ENCODE measurements around the gene PLD6. TPM values are rescaled to one million over a fixed set of nuclear protein-coding genes. Genes with fewer than 3 reads are reported as not detected.

Gene PLD6
- total RNA-seq, 2 experiments from 2014 or later, result 19.4 to 19.5 TPM

GRCh38 chr17:17231621-17232302 lies 25.6 kb upstream of the PLD6 start:
- Mint-ChIP-seq H3K36me3 (peaks cover 1% of the 10 kb centered on the region), H3K27me3 (no peaks in the 10 kb centered on the region), H3K4me3 (no peak overlapping the region), H3K9me3 (no peaks in the 10 kb centered on the region), H3K4me1 (peaks cover 14% of the 10 kb centered on the region), H3K27ac (peak overlapping the region; percentile 30)
- DNase-seq, result no peak

DNA sequence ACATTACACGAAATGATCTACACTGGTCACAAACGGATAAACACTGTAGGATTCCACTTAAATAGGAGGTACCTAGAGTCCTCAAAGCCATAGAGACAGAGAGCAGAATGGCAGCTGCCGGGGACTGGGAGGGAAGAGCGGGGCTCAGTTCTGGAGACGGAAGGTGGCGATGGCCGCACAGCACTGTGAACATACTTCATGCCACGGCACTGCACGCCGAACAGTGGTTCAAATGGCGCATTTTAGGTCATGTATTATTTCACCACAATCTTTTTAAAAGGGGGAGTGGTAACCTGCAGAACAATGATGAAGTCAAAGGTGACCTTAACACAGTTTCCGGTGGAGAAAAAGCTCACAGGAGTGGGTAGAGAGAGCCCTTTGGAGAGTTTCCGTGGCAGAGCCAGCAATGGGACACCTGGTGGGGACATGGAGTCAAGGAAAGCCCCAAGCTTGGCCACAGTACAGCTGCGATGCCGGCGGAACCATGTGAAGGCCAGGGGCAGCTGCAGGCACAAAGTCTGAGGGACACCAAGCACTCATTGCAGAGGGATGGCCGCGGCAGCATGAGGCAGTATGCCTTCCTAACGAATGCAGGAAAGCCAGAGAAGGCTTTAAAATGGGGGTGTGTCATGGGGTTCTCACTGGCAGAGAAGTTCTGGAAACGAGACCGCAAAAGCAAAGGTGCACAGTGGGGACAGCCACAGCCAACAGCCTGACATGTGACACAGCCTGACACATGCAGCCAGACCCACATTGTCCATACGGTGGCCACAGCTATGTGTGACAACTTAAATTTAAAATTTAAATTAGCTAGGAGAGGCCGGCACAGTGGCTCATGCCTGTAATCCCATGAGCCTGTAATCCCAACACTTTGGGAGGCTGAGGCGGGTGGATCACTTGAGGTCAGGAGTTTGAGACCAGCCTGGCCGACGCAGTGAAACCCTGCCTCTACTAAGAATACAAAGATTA lies 23.6 kb upstream of the PLD6 start:
- Mint-ChIP-seq H3K27me3 (no peaks in the 10 kb centered on the region), H3K9me3 (no peaks in the 10 kb centered on the region), H3K4me1 (no peaks in the 10 kb centered on the region), H3K4me3 (no peak overlapping the region), H3K27ac (no peak overlapping the region), H3K36me3 (peaks cover 4% of the 10 kb centered on the region)
- no peak for DNase-seq

DNA sequence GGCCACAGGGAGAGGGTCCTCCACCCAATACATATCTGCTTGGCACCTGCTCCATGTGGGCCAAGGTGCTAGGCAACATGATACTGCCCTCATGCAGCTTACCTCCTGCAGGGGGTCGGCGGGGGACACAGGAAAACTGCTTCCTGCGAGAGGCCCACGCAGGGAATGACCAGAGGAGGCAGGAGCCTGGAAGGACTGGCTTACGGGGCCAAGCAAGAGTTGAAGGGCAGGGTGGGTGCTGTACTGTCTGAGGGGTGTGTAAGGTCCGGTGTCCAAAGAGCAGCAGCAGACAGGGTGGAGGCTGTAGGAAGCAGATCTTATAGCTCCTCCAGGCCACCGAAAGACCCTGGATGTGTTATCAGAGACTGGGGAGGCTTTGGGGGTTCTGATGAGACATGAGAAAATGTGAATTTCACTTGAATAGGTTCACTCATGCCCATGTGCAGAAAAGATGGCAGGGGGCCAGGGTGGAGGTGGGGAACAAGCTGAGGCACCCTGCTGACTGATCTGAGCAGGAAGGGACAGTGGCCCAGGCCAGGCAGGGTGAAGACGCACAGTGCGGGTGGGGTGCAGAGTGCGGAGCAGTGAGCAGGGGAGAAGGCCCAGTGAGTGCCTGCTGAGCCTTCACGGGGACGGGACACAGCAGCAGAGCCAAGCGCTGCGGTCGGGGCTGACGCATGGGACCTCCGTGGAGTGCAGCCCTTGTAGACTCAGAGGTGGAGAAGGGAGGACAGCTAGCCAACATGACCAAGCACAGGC lies 22.6 kb upstream of the PLD6 start:
- DNase-seq, result no peak
- H3K27me3 Mint-ChIP-seq, result no peaks in the 10 kb centered on the region
- no peak overlapping the region for H3K27ac Mint-ChIP-seq
- peaks cover 5% of the 10 kb centered on the region for H3K36me3 Mint-ChIP-seq
- no peaks in the 10 kb centered on the region for H3K9me3 Mint-ChIP-seq
- no peak overlapping the region for H3K4me3 Mint-ChIP-seq
- H3K4me1 Mint-ChIP-seq, result no peaks in the 10 kb centered on the region

DNA sequence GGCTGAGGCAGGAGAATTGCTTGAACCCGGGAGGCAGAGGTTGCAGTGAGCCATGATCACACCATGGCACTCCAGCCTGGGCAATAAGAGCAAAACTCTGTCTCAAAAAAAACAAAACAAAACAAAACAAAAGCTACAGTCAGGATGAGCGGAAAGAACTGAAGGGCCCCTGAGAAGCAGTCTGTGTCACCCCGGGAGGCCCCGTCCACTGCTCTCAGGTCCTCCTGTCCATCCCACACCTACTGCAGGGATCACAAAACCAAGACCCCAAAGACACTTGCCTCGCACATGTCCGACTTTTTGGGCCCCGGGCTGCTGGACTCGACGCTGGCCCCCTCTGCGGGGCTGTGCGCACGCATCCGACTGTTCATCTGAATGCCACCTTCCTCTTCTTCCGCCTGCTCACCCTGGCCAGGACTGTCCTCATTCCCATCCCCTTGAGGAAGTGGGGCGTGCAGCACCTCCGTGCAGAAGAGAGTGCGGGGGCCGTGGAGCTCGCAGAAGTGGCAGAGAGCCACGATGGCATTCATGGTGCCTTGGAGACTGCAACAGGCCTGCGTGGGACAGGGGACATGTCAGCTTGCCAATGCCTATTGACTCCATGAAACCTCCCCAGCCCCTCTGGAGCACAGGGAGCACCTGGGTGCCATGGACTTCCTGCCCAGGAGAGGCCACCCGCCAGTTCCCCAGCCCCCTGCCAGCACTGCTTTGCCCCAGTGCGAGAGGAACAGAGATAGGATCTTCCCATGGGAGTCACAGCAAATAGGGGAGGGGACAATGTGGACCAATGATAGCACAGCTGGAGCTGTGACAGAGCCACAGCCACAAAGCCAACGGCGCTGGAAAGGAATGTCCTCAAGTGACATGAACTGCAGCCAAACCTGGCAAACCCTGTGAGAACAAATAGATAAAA lies 21.7 kb upstream of the PLD6 start:
- Mint-ChIP-seq H3K9me3 (no peaks in the 10 kb centered on the region), H3K36me3 (peaks cover 5% of the 10 kb centered on the region), H3K4me3 (no peak overlapping the region), H3K27me3 (no peaks in the 10 kb centered on the region), H3K27ac (no peak overlapping the region), H3K4me1 (no peaks in the 10 kb centered on the region)
- no peak for DNase-seq

GRCh38 chr17:17226451-17227265 lies 20.5 kb upstream of the PLD6 start:
- DNase-seq, result no peak
- no peaks in the 10 kb centered on the region for H3K27me3 Mint-ChIP-seq
- H3K27ac Mint-ChIP-seq, result no peak overlapping the region
- H3K4me3 Mint-ChIP-seq, result no peak overlapping the region
- H3K9me3 Mint-ChIP-seq, result no peaks in the 10 kb centered on the region
- H3K4me1 Mint-ChIP-seq, result no peaks in the 10 kb centered on the region
- peaks cover 5% of the 10 kb centered on the region for H3K36me3 Mint-ChIP-seq

DNA sequence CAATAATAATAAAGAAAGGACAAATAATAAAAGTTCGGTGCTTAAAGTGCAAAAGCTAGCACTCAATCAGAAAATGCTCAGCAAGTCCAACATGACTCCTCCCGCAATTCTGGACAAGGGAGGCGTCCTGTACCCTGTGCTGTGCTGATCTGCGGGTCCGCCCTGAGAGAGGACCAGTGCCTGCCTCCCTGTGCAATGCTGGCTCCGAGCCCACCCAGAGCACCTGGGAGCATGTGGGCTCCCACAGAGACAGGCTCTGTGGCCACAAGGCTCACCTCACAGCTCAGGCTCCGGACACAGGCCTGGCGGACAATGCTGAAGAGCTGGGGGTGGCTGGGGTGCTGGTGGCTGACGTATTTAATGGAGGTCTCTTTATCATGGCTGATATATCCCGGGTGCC lies 19.8 kb upstream of the PLD6 start:
- Mint-ChIP-seq H3K27me3 (no peaks in the 10 kb centered on the region), H3K4me3 (no peak overlapping the region), H3K4me1 (no peaks in the 10 kb centered on the region), H3K9me3 (no peaks in the 10 kb centered on the region), H3K36me3 (peaks cover 5% of the 10 kb centered on the region), H3K27ac (no peak overlapping the region)
- no peak for DNase-seq

GRCh38 chr17:17224137-17224536 lies 18.0 kb upstream of the PLD6 start:
- Mint-ChIP-seq H3K27me3 (no peaks in the 10 kb centered on the region), H3K4me3 (no peak overlapping the region), H3K9me3 (no peaks in the 10 kb centered on the region), H3K27ac (no peak overlapping the region), H3K4me1 (no peaks in the 10 kb centered on the region), H3K36me3 (peaks cover 4% of the 10 kb centered on the region)
- DNase-seq, result no peak

DNA sequence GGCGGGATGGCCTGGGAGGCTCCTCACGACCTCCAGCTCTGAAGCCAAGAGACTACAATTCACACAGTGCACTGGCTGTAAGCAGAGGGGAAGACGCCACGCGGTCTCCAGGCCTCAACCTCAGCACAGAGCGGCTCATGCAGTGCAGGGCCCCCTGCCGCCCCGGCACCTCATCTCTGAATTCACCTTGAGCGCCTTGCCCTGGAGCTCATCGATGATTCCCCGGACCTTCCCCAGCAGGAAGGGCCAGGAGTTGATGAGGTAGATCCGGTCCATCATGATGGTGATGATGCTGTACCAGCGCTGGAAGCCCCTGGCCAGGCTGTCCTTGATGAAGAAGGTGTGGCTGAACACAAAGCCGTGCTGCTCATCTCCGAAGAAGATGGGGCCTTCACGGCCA lies 17.6 kb upstream of the PLD6 start:
- no peaks in the 10 kb centered on the region for H3K9me3 Mint-ChIP-seq
- H3K27ac Mint-ChIP-seq, result no peak overlapping the region

DNA sequence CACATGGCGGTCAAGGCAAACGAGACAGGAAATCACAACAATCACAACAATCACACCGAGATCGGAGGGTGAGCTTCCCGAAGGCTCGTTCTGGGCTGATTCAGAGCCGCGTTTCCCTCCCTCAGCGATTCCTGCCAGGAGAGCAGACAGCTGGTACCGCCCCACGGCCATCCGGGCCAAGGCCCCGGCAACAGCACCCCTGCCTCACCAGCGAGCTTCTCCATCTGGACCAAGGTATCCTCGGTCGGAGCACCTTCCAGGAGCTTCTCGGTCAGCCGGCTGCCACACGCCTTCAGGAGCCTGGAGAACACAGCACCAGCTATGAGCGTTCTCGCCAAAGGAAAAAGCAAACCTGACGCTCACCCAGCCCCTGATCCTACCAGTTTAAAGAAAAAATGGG lies 15.2 kb upstream of the PLD6 start:
- Mint-ChIP-seq H3K4me1 (no peaks in the 10 kb centered on the region), H3K4me3 (no peak overlapping the region), H3K36me3 (peaks cover 6% of the 10 kb centered on the region), H3K27ac (no peak overlapping the region), H3K27me3 (no peaks in the 10 kb centered on the region), H3K9me3 (no peaks in the 10 kb centered on the region)
- DNase-seq, result no peak

More for the DNA sequence above, 17.6 kb upstream of the PLD6 start:
- Mint-ChIP-seq H3K27me3 (no peaks in the 10 kb centered on the region), H3K4me1 (no peaks in the 10 kb centered on the region), H3K4me3 (no peak overlapping the region), H3K36me3 (peaks cover 4% of the 10 kb centered on the region)
- no peak for DNase-seq

- Mint-ChIP-seq H3K4me1 (no peaks in the 10 kb centered on the region), H3K27ac (no peak overlapping the region), H3K27me3 (no peaks in the 10 kb centered on the region), H3K9me3 (no peaks in the 10 kb centered on the region), H3K4me3 (no peak overlapping the region), H3K36me3 (peaks cover 5% of the 10 kb centered on the region)
- DNase-seq, result no peak
These were observed 14.4 kb upstream of the PLD6 start for GRCh38 chr17:17220529-17220928.

DNA sequence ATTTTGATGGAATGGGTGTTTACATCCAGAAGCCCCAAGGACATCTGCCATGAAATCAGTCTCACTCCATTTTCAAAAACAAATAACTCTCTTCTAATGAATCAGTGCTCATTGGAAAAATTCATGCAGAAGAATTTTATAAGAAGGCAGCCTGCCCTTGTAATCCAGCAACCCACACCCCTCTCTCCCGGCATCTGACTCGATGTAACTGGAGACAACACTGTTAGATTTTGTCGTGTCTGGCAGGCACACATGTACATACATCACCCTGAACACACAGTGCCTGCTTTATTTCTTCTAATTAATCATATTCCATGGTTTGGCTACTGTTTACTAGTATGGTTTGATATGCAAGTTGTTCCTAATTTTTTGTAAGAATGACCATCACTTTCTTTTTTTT lies 11.9 kb upstream of the PLD6 start:
- Mint-ChIP-seq H3K36me3 (peaks cover 2% of the 10 kb centered on the region), H3K4me3 (no peak overlapping the region), H3K4me1 (no peaks in the 10 kb centered on the region), H3K27me3 (no peaks in the 10 kb centered on the region), H3K27ac (peak overlapping the region; percentile 7), H3K9me3 (no peaks in the 10 kb centered on the region)
- DNase-seq, result no peak

DNA sequence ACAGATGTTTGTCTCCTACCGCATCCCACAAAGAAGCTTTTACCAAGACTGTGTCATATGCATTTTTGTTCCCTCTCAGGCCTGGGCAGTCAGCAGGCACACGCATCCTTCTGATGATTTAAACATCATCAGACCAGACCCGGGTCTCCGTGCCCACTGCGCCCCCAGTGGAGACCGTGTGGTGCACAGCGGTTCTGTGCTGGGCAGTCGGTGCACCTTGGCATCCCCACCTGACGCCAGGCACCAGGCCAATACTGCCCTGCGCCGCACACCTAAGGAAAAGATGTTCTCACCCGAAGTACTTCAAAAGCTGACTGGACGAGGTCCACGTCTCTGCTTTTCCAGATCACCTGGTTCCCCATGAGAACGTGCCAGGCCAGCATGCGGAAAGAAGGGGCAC lies 10.6 kb upstream of the PLD6 start:
- H3K4me3 Mint-ChIP-seq, result no peak overlapping the region
- no peaks in the 10 kb centered on the region for H3K27me3 Mint-ChIP-seq
- DNase-seq, result no peak
- H3K9me3 Mint-ChIP-seq, result no peaks in the 10 kb centered on the region
- H3K4me1 Mint-ChIP-seq, result no peaks in the 10 kb centered on the region
- no peak overlapping the region for H3K27ac Mint-ChIP-seq
- H3K36me3 Mint-ChIP-seq, result peaks cover 2% of the 10 kb centered on the region

GRCh38 chr17:17216236-17216635 lies 10.1 kb upstream of the PLD6 start:
- Mint-ChIP-seq H3K36me3 (peaks cover 2% of the 10 kb centered on the region), H3K27ac (no peak overlapping the region), H3K27me3 (no peaks in the 10 kb centered on the region), H3K9me3 (no peaks in the 10 kb centered on the region), H3K4me3 (no peak overlapping the region), H3K4me1 (no peaks in the 10 kb centered on the region)
- no peak for DNase-seq

GRCh38 chr17:17215575-17215974 lies 9.4 kb upstream of the PLD6 start:
- Mint-ChIP-seq H3K36me3 (peaks cover 2% of the 10 kb centered on the region), H3K4me1 (no peaks in the 10 kb centered on the region), H3K4me3 (no peak overlapping the region), H3K27ac (no peak overlapping the region), H3K27me3 (no peaks in the 10 kb centered on the region), H3K9me3 (no peaks in the 10 kb centered on the region)
- no peak for DNase-seq

All from activated naive CD8-positive, alpha-beta T cell treated with anti-CD3 and anti-CD28 coated beads for 36 hours (primary cell).